ENCODE results near the gene MRAS. TPM values are rescaled to one million over a fixed set of nuclear protein-coding genes. Genes with fewer than 3 reads are reported as not detected.

MRAS gene
- total and polyA plus RNA-seq, 2 of the 13 experiments (the other 11 are each of a cell fraction or from before 2014, with no cell fraction given): 8.8 to 36.2 TPM

DNA sequence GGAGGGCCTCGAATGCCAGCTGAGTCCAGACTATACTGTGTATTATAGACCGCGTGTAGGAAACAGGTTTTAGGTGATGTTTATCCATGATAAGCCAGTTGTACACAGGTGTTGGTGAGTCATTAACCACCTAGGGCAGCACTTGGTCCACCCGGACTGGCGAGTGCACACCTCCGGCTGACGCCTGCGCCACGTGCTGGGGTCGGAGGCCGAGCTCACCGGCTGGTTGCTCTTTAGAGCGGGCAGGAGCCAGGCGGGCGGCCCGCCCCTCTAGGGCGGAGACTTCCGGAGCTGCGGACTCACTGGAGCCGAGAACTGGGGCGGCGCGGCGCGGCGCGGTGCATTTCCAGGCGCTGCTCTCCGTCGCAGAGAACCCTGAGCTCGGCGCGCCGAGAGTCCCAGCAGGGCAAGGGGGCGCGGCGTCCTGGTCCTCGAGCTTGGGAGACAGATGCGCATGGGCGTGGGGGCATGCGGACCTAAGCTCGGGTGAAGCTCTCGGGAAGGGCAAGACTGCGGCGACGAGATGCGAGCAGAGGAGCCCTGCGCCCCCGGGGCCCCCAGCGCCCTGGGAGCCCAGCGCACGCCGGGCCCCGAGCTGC, 86.0 kb downstream of the MRAS start, which contains the start of gene ESYT3 (continued):
- 0 out of 2 replicates have a peak, but pooled peaks have one; percentile 7 for TF ChIP-seq KDM1A (CRISPR knock-in tag; IDR thresholded peaks at IDR 0.05)
- TF ChIP-seq ZNF570 (CRISPR knock-in tag; IDR thresholded peaks at IDR 0.05; ENCODE audit: borderline replicate concordance): peak; percentile 95; the same call in 1 of the 2 replicates
- no peak for TF ChIP-seq POLR2AphosphoS2 (IDR thresholded peaks at IDR 0.05; ENCODE audit: low read depth, low read length)
- TF ChIP-seq, protein P1, sequence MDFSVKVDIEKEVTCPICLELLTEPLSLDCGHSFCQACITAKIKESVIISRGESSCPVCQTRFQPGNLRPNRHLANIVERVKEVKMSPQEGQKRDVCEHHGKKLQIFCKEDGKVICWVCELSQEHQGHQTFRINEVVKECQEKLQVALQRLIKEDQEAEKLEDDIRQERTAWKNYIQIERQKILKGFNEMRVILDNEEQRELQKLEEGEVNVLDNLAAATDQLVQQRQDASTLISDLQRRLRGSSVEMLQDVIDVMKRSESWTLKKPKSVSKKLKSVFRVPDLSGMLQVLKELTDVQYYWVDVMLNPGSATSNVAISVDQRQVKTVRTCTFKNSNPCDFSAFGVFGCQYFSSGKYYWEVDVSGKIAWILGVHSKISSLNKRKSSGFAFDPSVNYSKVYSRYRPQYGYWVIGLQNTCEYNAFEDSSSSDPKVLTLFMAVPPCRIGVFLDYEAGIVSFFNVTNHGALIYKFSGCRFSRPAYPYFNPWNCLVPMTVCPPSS (IDR thresholded peaks at IDR 0.05): no peak

DNA sequence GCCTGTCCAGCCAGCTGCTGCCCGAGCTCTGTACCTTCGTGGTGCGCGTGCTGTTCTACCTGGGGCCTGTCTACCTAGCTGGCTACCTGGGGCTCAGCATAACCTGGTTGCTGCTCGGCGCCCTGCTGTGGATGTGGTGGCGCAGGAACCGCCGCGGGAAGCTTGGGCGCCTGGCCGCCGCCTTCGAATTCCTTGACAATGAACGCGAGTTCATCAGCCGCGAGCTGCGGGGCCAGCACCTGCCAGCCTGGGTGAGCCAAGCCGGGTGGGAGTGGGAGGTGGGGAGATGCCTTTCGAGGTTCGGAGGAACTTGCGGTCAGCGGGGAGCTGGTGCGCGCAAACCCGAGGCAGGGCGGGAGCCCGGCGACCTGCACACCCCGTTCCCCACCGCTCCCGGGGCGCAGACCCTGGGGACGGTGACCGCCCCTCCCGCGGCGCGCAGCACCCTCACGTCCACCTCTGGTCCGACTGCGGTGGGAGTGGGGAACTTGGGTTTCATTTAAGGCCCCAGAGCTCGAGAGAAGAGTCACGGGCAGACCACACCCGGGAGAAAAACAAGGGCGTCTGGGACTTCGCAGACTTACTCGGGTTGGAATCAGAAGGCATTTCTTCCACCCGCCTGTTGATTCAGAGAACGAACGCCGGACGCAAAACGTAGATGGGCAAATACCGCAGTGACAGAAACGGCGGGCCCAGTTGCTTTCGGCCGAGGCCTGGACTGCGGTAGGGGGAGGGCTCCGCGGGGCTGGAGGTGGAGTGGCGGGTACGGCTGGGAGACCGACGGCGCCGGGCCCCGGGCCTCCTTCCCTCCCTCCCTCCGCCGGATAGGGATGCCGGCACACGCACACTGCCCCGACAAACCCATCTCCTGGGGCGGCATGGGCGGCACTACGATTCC, 86.7 kb downstream of the MRAS start:
- no peaks in the 10 kb centered on the region for H3K9me3 ChIP-seq (ENCODE audit: low read length)
- no peak overlapping the region for H2AFZ ChIP-seq (ENCODE audit: low read length)
- no TSS peak for BruUV-seq (replicated peaks)
- intact Hi-C loops (cut with micrococcal nuclease; ENCODE audit: unreplicated experiment) (loop anchor here (2.0 kb wide), 1 partner anchor 36 kb away; no protein-coding TSS in a partner anchor), in situ Hi-C loops (cut with HindIII; ENCODE audit: extremely low pct_ligation_motif_present, low pct_unique_long_range_greater_than_20kb) (no loop called here)
- CTCF ChIA-PET (ENCODE audit: low intra/inter-chr PET ratio, low total read pairs): no interaction called here
- no peak for ATAC-seq
- peak overlapping the region; percentile 79 for H3K4me2 ChIP-seq (ENCODE audit: low read depth, low read length)
- peaks cover 0 to 4% of the 10 kb centered on the region in 2 experiments; a peak in 3 of 5 replicates for H3K27me3 ChIP-seq (ENCODE audit: control insufficient read depth in 1 of 2, insufficient read depth in 2 of 2, low read length in 2 of 2)
- POLR2A ChIA-PET: interaction anchor here (0.8 to 1.6 kb wide), 7 partner anchors 16 to 480 kb away, joined by 3 to 6 read pairs (median 3); partner anchors contain the start of genes ARMC8 and CEP70
- no peak for DNase-seq (ENCODE audit: low spot score)
- no peaks in the 10 kb centered on the region for H3K79me2 ChIP-seq (ENCODE audit: insufficient read depth, low read length)
- FAIRE-seq: no peak
- H3K9ac ChIP-seq (ENCODE audit: insufficient read depth, low read depth, low read length): 0 out of 2 replicates have a peak overlapping the region, but pooled peaks have one; percentile 5
- H3K27ac ChIP-seq (ENCODE audit: extremely low read length, insufficient read depth, low read length): no peak overlapping the region
- no peaks in the 10 kb centered on the region for H3K36me3 ChIP-seq (replicated peaks in 1 of 2; ENCODE audit: control insufficient read depth in 1 of 2, insufficient read depth in 2 of 2, low read length in 2 of 2)
- 87% methylated on average over 28 of the region's 78 CpGs for WGBS (ENCODE audit: low lambda C conversion rate)
- H3K4me1 ChIP-seq (ENCODE audit: insufficient read depth, low read length): peaks cover 19% of the 10 kb centered on the region
- peak overlapping the region; percentile 38 to 68 (median 47) for H3K4me3 ChIP-seq (replicated peaks in 1 of 3; ENCODE audit: insufficient read depth in 1 of 3, low read depth in 2 of 3, low read length in 3 of 3)
- H4K20me1 ChIP-seq (ENCODE audit: insufficient read depth, low read length): no peaks in the 10 kb centered on the region
- TF ChIP-seq ZNF777 (CRISPR knock-in tag; IDR thresholded peaks at IDR 0.05) (peak; percentile 14; the same call in 1 of the 2 replicates), ZNF841 (CRISPR knock-in tag; IDR thresholded peaks at IDR 0.05; ENCODE audit: borderline replicate concordance) (0 out of 2 replicates have a peak, but pooled peaks have one; percentile 31), ZSCAN20 (CRISPR knock-in tag; IDR thresholded peaks at IDR 0.05; ENCODE audit: borderline replicate concordance) (no peak), MTA1 (CRISPR knock-in tag; IDR thresholded peaks at IDR 0.05; ENCODE audit: borderline replicate concordance) (no peak), ZC3H13 (CRISPR knock-in tag; IDR thresholded peaks at IDR 0.05) (0 out of 2 replicates have a peak, but pooled peaks have one; percentile 57), ZNF772 (CRISPR knock-in tag; IDR thresholded peaks at IDR 0.05) (0 out of 2 replicates have a peak, but pooled peaks have one; percentile 2), SMAD1 (CRISPR knock-in tag; IDR thresholded peaks at IDR 0.05; ENCODE audit: borderline replicate concordance, low read depth) (0 out of 2 replicates have a peak, but pooled peaks have one; percentile 14), CHD2 (IDR thresholded peaks at IDR 0.05; ENCODE audit: low read depth, low read length) (no peak), FOSL1 (CRISPR knock-in tag; IDR thresholded peaks at IDR 0.05; ENCODE audit: borderline replicate concordance) (0 out of 2 replicates have a peak, but pooled peaks have one; percentile 2), ZNF616 (CRISPR knock-in tag; IDR thresholded peaks at IDR 0.05; ENCODE audit: low read depth) (no peak), ZNF567 (CRISPR knock-in tag; IDR thresholded peaks at IDR 0.05; ENCODE audit: borderline replicate concordance) (peak; percentile 37; the same call in 1 of the 2 replicates), PCBP2 (optimal IDR thresholded peaks at IDR 0.05; ENCODE audit: low read depth, low read length, poor library complexity, severe bottlenecking) (no peak), CCDC6 (CRISPR knock-in tag; IDR thresholded peaks at IDR 0.05) (no peak)
- TF ChIP-seq, protein P2, sequence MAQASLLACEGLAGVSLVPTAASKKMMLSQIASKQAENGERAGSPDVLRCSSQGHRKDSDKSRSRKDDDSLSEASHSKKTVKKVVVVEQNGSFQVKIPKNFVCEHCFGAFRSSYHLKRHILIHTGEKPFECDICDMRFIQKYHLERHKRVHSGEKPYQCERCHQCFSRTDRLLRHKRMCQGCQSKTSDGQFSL (CRISPR knock-in tag; IDR thresholded peaks at IDR 0.05): no peak
- TF ChIP-seq, protein P3, sequence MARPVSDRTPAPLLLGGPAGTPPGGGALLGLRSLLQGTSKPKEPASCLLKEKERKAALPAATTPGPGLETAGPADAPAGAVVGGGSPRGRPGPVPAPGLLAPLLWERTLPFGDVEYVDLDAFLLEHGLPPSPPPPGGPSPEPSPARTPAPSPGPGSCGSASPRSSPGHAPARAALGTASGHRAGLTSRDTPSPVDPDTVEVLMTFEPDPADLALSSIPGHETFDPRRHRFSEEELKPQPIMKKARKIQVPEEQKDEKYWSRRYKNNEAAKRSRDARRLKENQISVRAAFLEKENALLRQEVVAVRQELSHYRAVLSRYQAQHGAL (CRISPR knock-in tag; IDR thresholded peaks at IDR 0.05; ENCODE audit: not compliant biosample characterization): peak; percentile 3
